IMR-90 (cell line): ENCODE measurements around the gene TMEM144. TPM values are rescaled to one million over a fixed set of nuclear protein-coding genes. Genes with fewer than 3 reads are reported as not detected.

ENCODE experiments used
- ATAC-seq: fragments of 200-7000 bp; cut with Tn5 transposase; 2 replicates; pipeline ENCODE4 v1.9.1; 2020; ENCODE audit warnings: low read depth, mild to moderate bottlenecking, moderate library complexity
- BruUV-seq: library from RNA; stranded (reverse); fragments of 400-500 nt; replicated peaks from 2 replicates; lab custom pipeline; 2021; lab: Mats Ljungman, UMichigan
- CTCF ChIA-PET: fragments of 300-600 bp; formaldehyde crosslinking; extraction: SDS; loops from one replicate; lab custom pipeline; 2021; ENCODE audit warnings: antibody characterized with exemption; lab: Yijun Ruan, JAX
- POLR2A ChIA-PET: fragments of 300-600 bp; sonication (Branson Sonifier 250); formaldehyde crosslinking; loops from one replicate; lab custom pipeline; 2022; ENCODE audit warnings: antibody characterized with exemption; ENCODE audit not compliant: unreplicated experiment; lab: Charles Lee
- DNase-seq: peaks from one replicate; pipeline ENCODE4 v3.0.0; 2013
- H2AFZ ChIP-seq: replicated peaks from 2 replicates; pipeline ENCODE3; 2013; ENCODE audit warnings: low read length, mild to moderate bottlenecking; ENCODE audit not compliant: poor library complexity
- H2AK5ac ChIP-seq: 2 replicates; pipeline ENCODE4 v1.6.1; 2013; ENCODE audit warnings: low read depth, low read length, inconsistent platforms
- H2AK9ac ChIP-seq: replicated peaks from 2 replicates; pipeline ENCODE3; 2013; ENCODE audit warnings: mild to moderate bottlenecking, low read depth, low read length, moderate library complexity; ENCODE audit not compliant: poor library complexity
- H2BK120ac ChIP-seq: 2 replicates; pipeline ENCODE4 v1.6.1; 2013; ENCODE audit warnings: low read depth, low read length, inconsistent platforms
- H2BK15ac ChIP-seq: 3 replicates; pipeline ENCODE4 v1.6.1; 2013; ENCODE audit warnings: low read depth, low read length, inconsistent platforms
- H2BK20ac ChIP-seq: 2 replicates; pipeline ENCODE4 v1.6.1; 2013; ENCODE audit warnings: low read depth, mild to moderate bottlenecking, inconsistent platforms, low read length, moderate library complexity
- H2BK5ac ChIP-seq: 2 replicates; pipeline ENCODE4 v1.6.1; 2013; ENCODE audit warnings: mild to moderate bottlenecking, low read depth, low read length, inconsistent platforms; ENCODE audit not compliant: poor library complexity, severe bottlenecking
- H3K14ac ChIP-seq: replicated peaks from 2 replicates; pipeline ENCODE4 v1.6.1; 2013; ENCODE audit warnings: low read depth, low read length, inconsistent platforms
- H3K18ac ChIP-seq: 2 replicates; pipeline ENCODE4 v1.6.1; 2013; ENCODE audit warnings: low read depth, low read length, control low read depth
- H3K23ac ChIP-seq: 2 replicates; pipeline ENCODE4 v1.6.1; 2013; ENCODE audit warnings: low read depth, low read length, inconsistent platforms
- H3K27ac ChIP-seq: 2 replicates; pipeline ENCODE4 v1.5.1; 2013; ENCODE audit warnings: mild to moderate bottlenecking, control low read depth, low read length; ENCODE audit not compliant: insufficient read depth
- H3K27me3 ChIP-seq: 2 replicates; pipeline ENCODE4 v1.6.1; 2013; ENCODE audit warnings: low read length; ENCODE audit not compliant: control insufficient read depth, insufficient read depth
- H3K36me3 ChIP-seq: 2 replicates; pipeline ENCODE4 v1.6.1; 2013; ENCODE audit warnings: low read length, mixed read lengths; ENCODE audit not compliant: control insufficient read depth, insufficient read depth
- H3K4ac ChIP-seq: 2 replicates; pipeline ENCODE4 v1.6.1; 2013; ENCODE audit warnings: low read depth, low read length, inconsistent platforms
- H3K4me1 ChIP-seq: 2 replicates; pipeline ENCODE4 v1.6.1; 2013; ENCODE audit warnings: low read length, mixed read lengths; ENCODE audit not compliant: control insufficient read depth, insufficient read depth
- H3K4me2 ChIP-seq: 2 replicates; pipeline ENCODE4 v1.6.1; 2013; ENCODE audit warnings: low read depth, mild to moderate bottlenecking, control low read depth, low read length, moderate library complexity
- H3K4me3 ChIP-seq: 2 replicates; pipeline ENCODE4 v1.5.1; 2013; ENCODE audit warnings: low read depth, mild to moderate bottlenecking, control low read depth, low read length, moderate library complexity; ENCODE audit not compliant: insufficient read depth
- H3K56ac ChIP-seq: 2 replicates; pipeline ENCODE4 v1.6.1; 2013; ENCODE audit warnings: low read length, inconsistent platforms; ENCODE audit not compliant: insufficient read depth; ENCODE audit errors: extremely low read depth
- H3K79me1 ChIP-seq, 2 experiments: 2 replicates each; pipeline ENCODE4 v1.6.1; 2013; ENCODE audit warnings: low read length in 2 of 2, inconsistent platforms in 1 of 2, low read depth in 1 of 2
- H3K9ac ChIP-seq: 2 replicates; pipeline ENCODE4 v1.6.1; 2013; ENCODE audit warnings: low read depth, low read length, control low read depth
- H3K9me1 ChIP-seq: 2 replicates; pipeline ENCODE4 v1.6.1; 2013; ENCODE audit warnings: low read length, inconsistent platforms; ENCODE audit not compliant: insufficient read depth
- H3K9me3 ChIP-seq: 2 replicates; pipeline ENCODE4 v1.6.1; 2013; ENCODE audit warnings: low read length; ENCODE audit not compliant: control insufficient read depth, insufficient read depth
- H4K20me1 ChIP-seq: 2 replicates; pipeline ENCODE4 v1.6.1; 2013; ENCODE audit warnings: low read length, inconsistent platforms; ENCODE audit not compliant: insufficient read depth
- H4K5ac ChIP-seq: 2 replicates; pipeline ENCODE4 v1.6.1; 2013; ENCODE audit warnings: mild to moderate bottlenecking, low read depth, low read length, control low read depth
- H4K8ac ChIP-seq, 2 experiments: 2 replicates each; pipeline ENCODE4 v1.6.1; 2013; ENCODE audit warnings: low read depth in 2 of 2, low read length in 2 of 2, control low read depth in 1 of 2, inconsistent platforms in 1 of 2
- H4K91ac ChIP-seq: 2 replicates; pipeline ENCODE4 v1.6.1; 2013; ENCODE audit warnings: low read depth, low read length, inconsistent platforms; ENCODE audit not compliant: insufficient read depth
- BHLHE40 ChIP-seq: fragments of 150-350 bp; IDR thresholded peaks from 2 replicates; pipeline ENCODE4 v1.6.1; 2016; ENCODE audit warnings: mild to moderate bottlenecking, low read depth, low read length
- CEBPB ChIP-seq: IDR thresholded peaks from 2 replicates; pipeline ENCODE4 v1.6.1; 2012; ENCODE audit warnings: low read depth, low read length, improper control_type of control experiment
- CHD1 ChIP-seq: IDR thresholded peaks from 2 replicates; pipeline ENCODE4 v1.6.1; 2012; ENCODE audit warnings: low read depth, low read length, improper control_type of control experiment
- CTCF ChIP-seq: conservative IDR thresholded peaks from 2 replicates; pipeline ENCODE4 v1.5.1; 2012; ENCODE audit warnings: mild to moderate bottlenecking, low read depth, low read length, improper control_type of control experiment
- ELK1 ChIP-seq: fragments of 150-350 bp; IDR thresholded peaks from 2 replicates; pipeline ENCODE4 v1.6.1; 2016; ENCODE audit warnings: low read depth, mild to moderate bottlenecking, low read length, moderate library complexity, borderline replicate concordance
- FOS ChIP-seq: fragments of 150-350 bp; IDR thresholded peaks from 2 replicates; pipeline ENCODE4 v1.6.1; 2016; ENCODE audit warnings: low read depth, low read length
- MAFK ChIP-seq: IDR thresholded peaks from 2 replicates; pipeline ENCODE4 v1.6.1; 2012; ENCODE audit warnings: low read depth, low read length, improper control_type of control experiment
- MAZ ChIP-seq: IDR thresholded peaks from 2 replicates; pipeline ENCODE4 v1.6.1; 2012; ENCODE audit warnings: low read depth, mild to moderate bottlenecking, low read length, improper control_type of control experiment, moderate library complexity, borderline replicate concordance
- MXI1 ChIP-seq: IDR thresholded peaks from 2 replicates; pipeline ENCODE4 v1.6.1; 2012; ENCODE audit warnings: low read depth, mild to moderate bottlenecking, low read length, moderate library complexity, borderline replicate concordance
- NFE2L2 ChIP-seq: fragments of 150-350 bp; IDR thresholded peaks from 2 replicates; pipeline ENCODE4 v1.6.1; 2016; ENCODE audit warnings: low read depth, mild to moderate bottlenecking, low read length
- POLR2A ChIP-seq: IDR thresholded peaks from 2 replicates; pipeline ENCODE4 v1.6.1; 2012; ENCODE audit warnings: mild to moderate bottlenecking, low read depth, low read length
- RAD21 ChIP-seq: IDR thresholded peaks from 2 replicates; pipeline ENCODE4 v1.6.1; 2012; ENCODE audit warnings: low read length, improper control_type of control experiment
- RCOR1 ChIP-seq: IDR thresholded peaks from 2 replicates; pipeline ENCODE4 v1.6.1; 2012; ENCODE audit warnings: mild to moderate bottlenecking, low read length, improper control_type of control experiment; ENCODE audit not compliant: insufficient replicate concordance
- RFX5 ChIP-seq: IDR thresholded peaks from 2 replicates; pipeline ENCODE4 v1.8.0; 2012; ENCODE audit warnings: low read depth, mild to moderate bottlenecking, low read length, moderate library complexity
- SMC3 ChIP-seq: fragments of 150-350 bp; IDR thresholded peaks from 2 replicates; pipeline ENCODE4 v1.6.1; 2016; ENCODE audit warnings: low read depth, mild to moderate bottlenecking, antibody characterized with exemption, low read length, moderate library complexity
- USF2 ChIP-seq: fragments of 150-350 bp; IDR thresholded peaks from 2 replicates; pipeline ENCODE4 v1.6.1; 2017; ENCODE audit warnings: mild to moderate bottlenecking, antibody characterized with exemption, low read length, low read depth
- WGBS, 2 experiments: methylation state at CpG; one replicate each; pipeline versions ENCODE4 v1.1.5 to v1.1.7; 2013; ENCODE audit warnings: missing lambda C conversion rate in 2 of 2; ENCODE audit not compliant: insufficient read length in 1 of 2; ENCODE audit errors: extremely low coverage in 2 of 2; 5-methylcytosine and 5-hydroxymethylcytosine counted together
- dilution Hi-C: fragments of 300-500 bp; cut with HindIII; formaldehyde crosslinking; loops from one replicate; pipeline ENCODE4 v1.14.3; 2018; ENCODE audit warnings: low sequenced_read_pairs; ENCODE audit not compliant: unreplicated experiment
- in situ Hi-C: fragments of 300-500 bp; cut with MboI; formaldehyde crosslinking; loops from 3 replicates; pipeline ENCODE4 v1.14.3; 2019; ENCODE audit warnings: low sequenced_read_pairs, inconsistent platforms, mixed read lengths
- intact Hi-C: fragments of 100-400 bp; cut with micrococcal nuclease; formaldehyde crosslinking; loops from 2 replicates; pipeline ENCODE4 v1.10.0; 2022
- polyA plus RNA-seq, 3 experiments: library from polyadenylated mRNA; depleted of rRNA; stranded (reverse); fragments of >200 nt; gene quantifications; 2 replicates each; pipeline ENCODE4 v1.2.3, GENCODE V29; 2012; ENCODE audit warnings: low replicate concordance in 1 of 3
- total RNA-seq: library from RNA; depleted of rRNA; stranded (reverse); fragments of >200 nt; gene quantifications from 2 replicates; pipeline ENCODE4 v1.2.3, GENCODE V29; 2012

TMEM144 gene
- total and polyA plus RNA-seq, 2 of the 4 experiments (the other 2 are of a cell fraction) = 0.58 to 2.2 TPM

GRCh38 chr4:158268553-158268952, 58.3 kb downstream of the TMEM144 start:
- Histone ChIP-seq H3K4ac (no peak overlapping the region), H2BK5ac (no peak overlapping the region), H4K8ac (no peak overlapping the region), H3K4me3 (no peak overlapping the region), H3K23ac (no peak overlapping the region), H2AK9ac (no peak overlapping the region), H3K9ac (no peak overlapping the region), H3K9me1 (no peaks in the 10 kb centered on the region), H4K20me1 (no peaks in the 10 kb centered on the region), H3K36me3 (no peaks in the 10 kb centered on the region), H3K4me1 (no peaks in the 10 kb centered on the region), H2BK20ac (no peak overlapping the region), H4K5ac (no peak overlapping the region), H2AK5ac (no peak overlapping the region), H3K9me3 (no peaks in the 10 kb centered on the region), H3K56ac (no peak overlapping the region), H4K91ac (no peak overlapping the region), H3K79me1 (no peaks in the 10 kb centered on the region), H2BK120ac (no peak overlapping the region), H3K27me3 (no peaks in the 10 kb centered on the region), H3K27ac (no peak overlapping the region), H2BK15ac (no peak overlapping the region), H3K4me2 (no peak overlapping the region), H3K14ac (no peak overlapping the region), H2AFZ (no peak overlapping the region), H3K18ac (no peak overlapping the region)
- no CpG with 5 or more reads among the region's 2 CpGs for WGBS, 2 experiments
- in situ Hi-C loops (loop anchor here (25.0 kb wide), 2 partner anchors 569 to 919 kb away; no protein-coding TSS in a partner anchor), dilution Hi-C loops (no loop called here), intact Hi-C loops (no loop called here)
- ATAC-seq (no peak), DNase-seq (no peak)
- ChIA-PET POLR2A (no interaction called here), CTCF (interaction anchor here (0.6 to 2.4 kb wide), 3 partner anchors 8 to 30 kb away, joined by 3 to 7 read pairs (median 4); no protein-coding TSS in a partner anchor)
- TF ChIP-seq MAZ (no peak), CEBPB (no peak), FOS (no peak), RAD21 (no peak), ELK1 (no peak), POLR2A (no peak), MXI1 (no peak), NFE2L2 (no peak), USF2 (no peak), CTCF (no peak), SMC3 (no peak), MAFK (no peak), RFX5 (no peak), CHD1 (no peak), RCOR1 (no peak), BHLHE40 (no peak)
- BruUV-seq = no TSS peak
